ENCODE results near the gene KCTD15. TPM values are rescaled to one million over a fixed set of nuclear protein-coding genes. Genes with fewer than 3 reads are reported as not detected.

Gene KCTD15
- total and polyA plus RNA-seq, 10 of the 15 experiments (the other 5 are each of a cell fraction or from before 2014, with no cell fraction given), result not detected

DNA sequence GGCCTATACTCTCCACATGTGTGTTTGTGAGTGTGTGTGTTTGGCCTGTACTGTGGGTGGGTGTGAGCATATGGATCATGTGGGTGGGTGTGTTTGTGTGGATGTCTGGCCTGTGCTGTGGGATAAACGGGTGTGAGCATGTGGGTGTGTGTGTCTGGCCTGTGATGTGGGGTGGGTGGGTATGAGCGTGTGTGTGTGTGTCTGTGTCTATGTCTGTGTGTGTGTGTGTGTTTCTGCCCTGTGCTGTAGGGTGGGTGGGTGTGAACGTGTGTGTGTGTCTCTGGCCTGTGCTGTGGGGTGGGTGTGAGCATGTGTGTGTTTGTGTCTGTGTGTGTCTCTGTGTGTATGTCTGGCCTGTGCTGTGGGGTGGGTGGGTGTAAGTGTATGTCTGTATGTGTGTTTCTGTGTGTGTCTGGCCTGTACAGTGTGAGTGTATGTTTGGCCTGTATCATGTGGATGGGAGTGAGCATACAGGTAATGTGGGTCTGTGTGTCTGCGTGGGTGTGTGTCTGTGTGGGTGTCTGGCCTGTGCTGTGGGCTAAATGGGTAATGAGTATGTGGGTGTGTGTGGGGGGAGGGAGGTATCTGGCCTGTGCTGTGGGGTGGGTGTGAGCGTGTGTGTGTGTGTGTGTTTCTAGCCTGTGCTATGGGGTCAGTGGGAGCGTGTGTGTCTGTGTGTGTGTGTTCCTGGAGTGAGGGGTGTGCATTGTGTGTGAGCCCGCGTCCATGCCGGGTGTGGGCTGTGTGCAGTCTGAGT, 20.8 kb upstream of the KCTD15 start (continued):
- TF ChIP-seq HCFC1 (IDR thresholded peaks at IDR 0.05; ENCODE audit: low read length) (no peak), CEBPB (IDR thresholded peaks at IDR 0.05; ENCODE audit: borderline replicate concordance in 1 of 2, low read depth in 2 of 2, low read length in 2 of 2) (no peak), RELA (IDR thresholded peaks at IDR 0.05; ENCODE audit: borderline replicate concordance, partially characterized antibody) (no peak), EP300 (IDR thresholded peaks at IDR 0.05; ENCODE audit: borderline replicate concordance in 1 of 2, control insufficient read depth in 1 of 2, low read depth in 2 of 2, low read length in 2 of 2) (no peak), RFX5 (IDR thresholded peaks at IDR 0.05; ENCODE audit: low read depth, low read length) (no peak), PAX8 (IDR thresholded peaks at IDR 0.05) (no peak), SRF (IDR thresholded peaks at IDR 0.05; ENCODE audit: low read depth in 2 of 2, low read length in 2 of 2) (no peak), FOXM1 (IDR thresholded peaks at IDR 0.05; ENCODE audit: low read depth, low read length) (no peak), KAT2A (conservative IDR thresholded peaks at IDR 0.05; ENCODE audit: control insufficient read depth, low read depth, low read length) (no peak)
- TF ChIP-seq, protein P1, sequence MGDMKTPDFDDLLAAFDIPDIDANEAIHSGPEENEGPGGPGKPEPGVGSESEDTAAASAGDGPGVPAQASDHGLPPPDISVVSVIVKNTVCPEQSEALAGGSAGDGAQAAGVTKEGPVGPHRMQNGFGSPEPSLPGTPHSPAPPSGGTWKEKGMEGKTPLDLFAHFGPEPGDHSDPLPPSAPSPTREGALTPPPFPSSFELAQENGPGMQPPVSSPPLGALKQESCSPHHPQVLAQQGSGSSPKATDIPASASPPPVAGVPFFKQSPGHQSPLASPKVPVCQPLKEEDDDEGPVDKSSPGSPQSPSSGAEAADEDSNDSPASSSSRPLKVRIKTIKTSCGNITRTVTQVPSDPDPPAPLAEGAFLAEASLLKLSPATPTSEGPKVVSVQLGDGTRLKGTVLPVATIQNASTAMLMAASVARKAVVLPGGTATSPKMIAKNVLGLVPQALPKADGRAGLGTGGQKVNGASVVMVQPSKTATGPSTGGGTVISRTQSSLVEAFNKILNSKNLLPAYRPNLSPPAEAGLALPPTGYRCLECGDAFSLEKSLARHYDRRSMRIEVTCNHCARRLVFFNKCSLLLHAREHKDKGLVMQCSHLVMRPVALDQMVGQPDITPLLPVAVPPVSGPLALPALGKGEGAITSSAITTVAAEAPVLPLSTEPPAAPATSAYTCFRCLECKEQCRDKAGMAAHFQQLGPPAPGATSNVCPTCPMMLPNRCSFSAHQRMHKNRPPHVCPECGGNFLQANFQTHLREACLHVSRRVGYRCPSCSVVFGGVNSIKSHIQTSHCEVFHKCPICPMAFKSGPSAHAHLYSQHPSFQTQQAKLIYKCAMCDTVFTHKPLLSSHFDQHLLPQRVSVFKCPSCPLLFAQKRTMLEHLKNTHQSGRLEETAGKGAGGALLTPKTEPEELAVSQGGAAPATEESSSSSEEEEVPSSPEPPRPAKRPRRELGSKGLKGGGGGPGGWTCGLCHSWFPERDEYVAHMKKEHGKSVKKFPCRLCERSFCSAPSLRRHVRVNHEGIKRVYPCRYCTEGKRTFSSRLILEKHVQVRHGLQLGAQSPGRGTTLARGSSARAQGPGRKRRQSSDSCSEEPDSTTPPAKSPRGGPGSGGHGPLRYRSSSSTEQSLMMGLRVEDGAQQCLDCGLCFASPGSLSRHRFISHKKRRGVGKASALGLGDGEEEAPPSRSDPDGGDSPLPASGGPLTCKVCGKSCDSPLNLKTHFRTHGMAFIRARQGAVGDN (IDR thresholded peaks at IDR 0.05), result no peak

Data from GM12878 (cell line).